HG03469 (cell line): ENCODE results near the gene NME3.

Experiments used
- ATAC-seq: cut with Tn5 transposase; IDR thresholded peaks from one replicate; pipeline ENCODE4 v1.9.1; 2021; ENCODE audit warnings: mild to moderate bottlenecking, moderate library complexity, moderate number of reproducible peaks; ENCODE audit not compliant: unreplicated experiment

Gene NME3

GRCh38 chr16:1770328-1771187, 785 bp downstream of the NME3 start:
- no peak for ATAC-seq

GRCh38 chr16:1769402-1770300, 1.7 kb downstream of the NME3 start:
- ATAC-seq: no peak

- ATAC-seq: no peak
Measured at GRCh38 chr16:1768767-1769401, 2.5 kb downstream of the NME3 start.

GRCh38 chr16:1768061-1768766, 3.1 kb downstream of the NME3 start:
- ATAC-seq: no peak

- no peak for ATAC-seq
Measured at GRCh38 chr16:1767116-1767994, 4.0 kb downstream of the NME3 start.

- no peak for ATAC-seq
Measured at GRCh38 chr16:1766701-1767100, 4.6 kb downstream of the NME3 start.

GRCh38 chr16:1766231-1766630, 5.1 kb downstream of the NME3 start:
- no peak for ATAC-seq

GRCh38 chr16:1765826-1766225, 5.5 kb downstream of the NME3 start:
- ATAC-seq: no peak

GRCh38 chr16:1764971-1765370, 6.4 kb downstream of the NME3 start:
- no peak for ATAC-seq

GRCh38 chr16:1763521-1764511, 7.5 kb downstream of the NME3 start:
- ATAC-seq: no peak

- no peak for ATAC-seq
Measured at GRCh38 chr16:1762879-1763520, 8.3 kb downstream of the NME3 start.

- no peak for ATAC-seq
Measured at GRCh38 chr16:1762196-1762878, 9.0 kb downstream of the NME3 start.

- no peak for ATAC-seq
Measured at GRCh38 chr16:1761751-1762150, 9.6 kb downstream of the NME3 start.

GRCh38 chr16:1760911-1761310, 10.4 kb downstream of the NME3 start:
- ATAC-seq: no peak

GRCh38 chr16:1759511-1759910, 11.8 kb downstream of the NME3 start:
- ATAC-seq: no peak

- no peak for ATAC-seq
Measured at GRCh38 chr16:1758923-1759322, 12.4 kb downstream of the NME3 start.

GRCh38 chr16:1757714-1758461, 13.5 kb downstream of the NME3 start:
- ATAC-seq: no peak
